ENCODE measurements around the gene TEKT5. TPM values are rescaled to one million over a fixed set of nuclear protein-coding genes. Genes with fewer than 3 reads are reported as not detected.
"Not testable (repeated sequence)": the region's sequence is repeated elsewhere in the genome, so short reads cannot be mapped to it uniquely, and the experiment has no call there.

The TEKT5 gene
- total RNA-seq, 1 donor from 2014 or later: not detected

DNA sequence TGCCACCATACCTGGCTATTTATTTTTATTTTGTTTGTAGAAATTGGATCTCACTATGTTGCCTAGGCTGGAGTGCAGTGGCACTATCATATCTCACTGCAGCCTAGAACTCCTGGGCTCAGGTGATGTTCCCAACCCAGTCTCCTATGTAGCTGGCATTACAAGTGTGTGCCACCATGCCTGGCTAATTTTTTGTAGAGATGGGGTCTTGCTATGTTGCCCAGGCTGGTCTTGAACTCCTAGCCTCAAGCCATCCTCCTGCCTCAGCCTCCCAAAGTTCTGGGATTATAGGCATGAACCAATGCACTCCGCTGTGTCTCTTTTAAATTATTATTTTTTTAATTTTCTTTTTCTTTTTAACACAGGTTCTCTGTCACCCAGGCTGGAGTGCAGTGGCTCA is 45.6 kb downstream of the TEKT5 start:
- intact Hi-C loops (cut with micrococcal nuclease); H3K4me1 Mint-ChIP-seq (ENCODE audit: low read depth); DNase-seq (ENCODE audit: low spot score); H3K9me3 Mint-ChIP-seq; H3K4me3 Mint-ChIP-seq (ENCODE audit: low read depth); H3K27ac Mint-ChIP-seq; H3K27me3 Mint-ChIP-seq (ENCODE audit: low read depth); H3K36me3 Mint-ChIP-seq (ENCODE audit: low read depth): not testable (repeated sequence)

GRCh38 chr16:10647721-10648296 is 46.9 kb downstream of the TEKT5 start:
- Mint-ChIP-seq H3K27ac (no peak overlapping the region), H3K4me1 (ENCODE audit: low read depth) (no peaks in the 10 kb centered on the region), H3K9me3 (no peaks in the 10 kb centered on the region), H3K36me3 (ENCODE audit: low read depth) (no peaks in the 10 kb centered on the region), H3K27me3 (ENCODE audit: low read depth) (no peaks in the 10 kb centered on the region), H3K4me3 (ENCODE audit: low read depth) (no peak overlapping the region)
- no peak for DNase-seq (ENCODE audit: low spot score)
- intact Hi-C loops (cut with micrococcal nuclease): no loop called here

DNA sequence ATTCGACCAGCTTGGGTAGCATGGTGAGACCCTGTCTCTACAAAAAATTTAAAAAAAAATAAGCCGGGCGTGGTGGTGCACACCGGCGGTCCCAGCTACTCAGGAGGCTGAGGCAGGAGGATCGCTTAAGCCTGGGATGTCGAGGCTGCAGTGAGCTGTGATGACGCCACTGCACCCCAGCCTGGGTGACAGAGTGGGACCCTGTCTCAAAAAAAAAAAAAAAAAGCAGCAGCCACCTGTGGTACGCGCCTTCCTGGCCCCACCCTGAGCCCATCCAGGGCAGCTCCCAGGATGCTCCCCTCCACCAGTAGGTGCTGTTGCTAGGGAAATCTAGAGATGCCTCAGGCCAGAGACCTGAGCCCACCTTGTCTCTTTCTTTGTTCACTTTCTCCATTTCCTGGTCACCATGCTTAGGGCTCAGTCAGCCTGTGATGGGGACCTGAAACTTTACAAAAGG is 47.4 kb downstream of the TEKT5 start:
- no peaks in the 10 kb centered on the region for H3K36me3 Mint-ChIP-seq (ENCODE audit: low read depth)
- H3K27ac Mint-ChIP-seq: no peak overlapping the region
- H3K9me3 Mint-ChIP-seq: no peaks in the 10 kb centered on the region
- intact Hi-C loops (cut with micrococcal nuclease): no loop called here
- no peak for DNase-seq (ENCODE audit: low spot score)
- no peaks in the 10 kb centered on the region for H3K4me1 Mint-ChIP-seq (ENCODE audit: low read depth)
- H3K4me3 Mint-ChIP-seq (ENCODE audit: low read depth): no peak overlapping the region
- no peaks in the 10 kb centered on the region for H3K27me3 Mint-ChIP-seq (ENCODE audit: low read depth)

DNA sequence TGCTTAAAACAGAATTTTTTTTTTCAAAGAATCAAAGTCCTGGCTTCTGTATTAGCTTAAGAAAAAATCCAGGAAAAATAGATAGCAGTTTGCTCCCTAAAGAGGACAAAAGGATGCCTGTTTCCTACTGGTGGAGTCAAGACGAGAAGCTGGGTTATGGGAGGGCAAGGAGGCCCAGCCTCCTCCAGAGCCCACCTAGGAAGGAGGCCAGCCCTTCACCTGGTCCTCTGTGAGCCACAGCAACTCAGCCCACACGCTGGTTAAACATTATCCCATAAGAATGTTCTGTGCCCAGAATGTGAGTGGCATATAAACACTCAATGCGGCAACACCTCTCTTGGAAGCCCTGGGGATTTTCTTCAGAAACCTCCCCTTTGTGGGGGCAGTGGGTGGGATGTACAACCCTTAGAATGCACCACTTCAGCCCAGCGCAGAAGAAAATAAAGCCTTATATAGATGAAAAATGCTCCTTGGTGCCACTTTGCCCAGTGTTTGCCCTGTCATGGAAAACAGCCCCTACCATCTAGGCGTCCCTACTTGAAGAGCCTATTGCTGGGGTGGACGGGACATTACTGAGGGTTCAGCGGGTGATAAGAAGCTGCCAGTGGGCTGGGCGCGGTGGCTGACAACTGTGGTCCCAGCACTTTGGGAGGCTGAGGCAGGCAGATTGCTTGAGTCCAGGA is 48.0 kb downstream of the TEKT5 start:
- intact Hi-C loops (cut with micrococcal nuclease): no loop called here
- H3K4me3 Mint-ChIP-seq (ENCODE audit: low read depth): no peak overlapping the region
- H3K36me3 Mint-ChIP-seq (ENCODE audit: low read depth): no peaks in the 10 kb centered on the region
- H3K27me3 Mint-ChIP-seq (ENCODE audit: low read depth): no peaks in the 10 kb centered on the region
- no peak for DNase-seq (ENCODE audit: low spot score)
- H3K4me1 Mint-ChIP-seq (ENCODE audit: low read depth): no peaks in the 10 kb centered on the region
- no peak overlapping the region for H3K27ac Mint-ChIP-seq
- no peaks in the 10 kb centered on the region for H3K9me3 Mint-ChIP-seq

GRCh38 chr16:10646228-10646580 is 48.5 kb downstream of the TEKT5 start:
- H3K27ac Mint-ChIP-seq: no peak overlapping the region
- H3K9me3 Mint-ChIP-seq: no peaks in the 10 kb centered on the region
- no peaks in the 10 kb centered on the region for H3K4me1 Mint-ChIP-seq (ENCODE audit: low read depth)
- no peak overlapping the region for H3K4me3 Mint-ChIP-seq (ENCODE audit: low read depth)
- no peaks in the 10 kb centered on the region for H3K27me3 Mint-ChIP-seq (ENCODE audit: low read depth)
- no peaks in the 10 kb centered on the region for H3K36me3 Mint-ChIP-seq (ENCODE audit: low read depth)
- intact Hi-C loops (cut with micrococcal nuclease): no loop called here
- DNase-seq (ENCODE audit: low spot score): no peak

- H3K4me3 Mint-ChIP-seq (ENCODE audit: low read depth): no peak overlapping the region
- H3K9me3 Mint-ChIP-seq: peaks cover 6% of the 10 kb centered on the region
- no peaks in the 10 kb centered on the region for H3K27me3 Mint-ChIP-seq (ENCODE audit: low read depth)
- H3K36me3 Mint-ChIP-seq (ENCODE audit: low read depth): no peaks in the 10 kb centered on the region
- intact Hi-C loops (cut with micrococcal nuclease): no loop called here
- no peaks in the 10 kb centered on the region for H3K4me1 Mint-ChIP-seq (ENCODE audit: low read depth)
- no peak overlapping the region for H3K27ac Mint-ChIP-seq
- no peak for DNase-seq (ENCODE audit: low spot score)
Observed at GRCh38 chr16:10644092-10644491, 50.6 kb downstream of the TEKT5 start.

- Mint-ChIP-seq H3K4me1 (ENCODE audit: low read depth) (no peaks in the 10 kb centered on the region), H3K27ac (no peak overlapping the region), H3K27me3 (ENCODE audit: low read depth) (no peaks in the 10 kb centered on the region), H3K9me3 (peaks cover 6% of the 10 kb centered on the region), H3K36me3 (ENCODE audit: low read depth) (no peaks in the 10 kb centered on the region), H3K4me3 (ENCODE audit: low read depth) (no peak overlapping the region)
- intact Hi-C loops (cut with micrococcal nuclease): no loop called here
- no peak for DNase-seq (ENCODE audit: low spot score)
Observed at GRCh38 chr16:10642964-10643363, 51.8 kb downstream of the TEKT5 start.

- no peak overlapping the region for H3K4me3 Mint-ChIP-seq (ENCODE audit: low read depth)
- H3K27ac Mint-ChIP-seq: no peak overlapping the region
- no peaks in the 10 kb centered on the region for H3K27me3 Mint-ChIP-seq (ENCODE audit: low read depth)
- intact Hi-C loops (cut with micrococcal nuclease): no loop called here
- no peak for DNase-seq (ENCODE audit: low spot score)
- peaks cover 6% of the 10 kb centered on the region for H3K9me3 Mint-ChIP-seq
- no peaks in the 10 kb centered on the region for H3K36me3 Mint-ChIP-seq (ENCODE audit: low read depth)
- no peaks in the 10 kb centered on the region for H3K4me1 Mint-ChIP-seq (ENCODE audit: low read depth)
Observed at GRCh38 chr16:10641953-10642949, 52.5 kb downstream of the TEKT5 start.

DNA sequence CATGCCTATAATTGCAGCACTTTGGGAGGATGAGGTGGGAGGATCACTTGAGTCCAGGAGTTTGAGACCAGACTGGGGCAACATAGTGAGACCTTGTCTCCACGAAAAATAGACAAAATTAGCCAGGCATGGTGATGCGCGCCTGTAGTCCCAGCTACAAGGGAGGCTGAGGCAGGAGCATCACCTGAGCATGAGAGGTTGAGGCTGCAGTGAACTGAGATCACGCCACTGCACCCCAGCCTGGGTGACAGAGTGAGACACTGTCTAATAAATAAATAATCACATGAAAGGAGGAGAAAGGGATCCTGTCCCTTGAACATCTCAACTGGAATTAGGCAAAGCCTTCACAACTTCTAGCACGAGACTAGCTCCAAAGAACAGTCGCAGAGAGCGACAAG is 53.2 kb downstream of the TEKT5 start:
- no peaks in the 10 kb centered on the region for H3K36me3 Mint-ChIP-seq (ENCODE audit: low read depth)

GRCh38 chr16:10640934-10641333 is 53.8 kb downstream of the TEKT5 start:
- H3K36me3 Mint-ChIP-seq (ENCODE audit: low read depth): no peaks in the 10 kb centered on the region
- H3K4me3 Mint-ChIP-seq (ENCODE audit: low read depth): no peak overlapping the region
- H3K27me3 Mint-ChIP-seq (ENCODE audit: low read depth): no peaks in the 10 kb centered on the region
- H3K9me3 Mint-ChIP-seq: peaks cover 6% of the 10 kb centered on the region
- no peaks in the 10 kb centered on the region for H3K4me1 Mint-ChIP-seq (ENCODE audit: low read depth)
- no peak overlapping the region for H3K27ac Mint-ChIP-seq
- DNase-seq (ENCODE audit: low spot score): no peak
- intact Hi-C loops (cut with micrococcal nuclease): no loop called here

More for the DNA sequence above, 53.2 kb downstream of the TEKT5 start:
- Mint-ChIP-seq H3K4me3 (ENCODE audit: low read depth) (no peak overlapping the region), H3K27ac (no peak overlapping the region), H3K27me3 (ENCODE audit: low read depth) (no peaks in the 10 kb centered on the region), H3K4me1 (ENCODE audit: low read depth) (no peaks in the 10 kb centered on the region), H3K9me3 (peaks cover 6% of the 10 kb centered on the region)
- intact Hi-C loops (cut with micrococcal nuclease): no loop called here
- DNase-seq (ENCODE audit: low spot score): no peak

- intact Hi-C loops (cut with micrococcal nuclease): no loop called here
- H3K27me3 Mint-ChIP-seq (ENCODE audit: low read depth): no peaks in the 10 kb centered on the region
- no peak overlapping the region for H3K4me3 Mint-ChIP-seq (ENCODE audit: low read depth)
- peaks cover 6% of the 10 kb centered on the region for H3K9me3 Mint-ChIP-seq
- no peak for DNase-seq (ENCODE audit: low spot score)
- no peaks in the 10 kb centered on the region for H3K4me1 Mint-ChIP-seq (ENCODE audit: low read depth)
- H3K36me3 Mint-ChIP-seq (ENCODE audit: low read depth): no peaks in the 10 kb centered on the region
- no peak overlapping the region for H3K27ac Mint-ChIP-seq
Observed at GRCh38 chr16:10638101-10638500, 56.6 kb downstream of the TEKT5 start.

DNA sequence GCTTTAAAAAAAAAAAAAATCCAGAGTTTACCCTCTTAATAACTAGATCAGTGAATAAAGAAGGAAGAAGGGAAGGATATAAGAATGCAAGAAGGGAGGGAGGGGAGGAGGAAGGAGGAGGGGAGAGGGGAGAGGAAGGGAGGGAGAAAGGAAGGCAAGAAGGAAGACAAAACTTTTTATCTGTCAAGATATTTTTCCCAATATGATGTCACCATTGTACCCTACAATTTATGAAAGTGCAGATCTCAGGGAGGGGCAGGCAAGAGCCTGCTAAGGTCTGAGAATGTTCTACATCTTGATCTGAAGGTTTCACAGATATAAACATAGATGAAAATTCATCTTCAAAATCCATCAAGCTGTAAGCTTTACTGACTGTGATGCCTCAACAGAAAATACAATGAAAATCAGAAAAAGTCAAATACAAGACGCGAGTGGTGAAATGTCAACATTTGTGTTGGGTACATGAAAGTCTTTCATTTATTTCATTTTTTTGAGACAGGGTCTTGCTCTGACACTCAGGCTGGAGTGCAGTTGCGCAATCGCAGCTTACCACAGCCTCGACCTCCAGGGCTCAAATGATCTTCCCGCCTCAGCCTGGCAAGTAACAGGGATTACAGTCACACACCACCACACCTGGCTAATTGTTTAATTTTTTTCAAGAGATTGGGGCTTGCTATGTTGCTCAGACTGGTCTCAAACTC is 57.2 kb downstream of the TEKT5 start:
- intact Hi-C loops (cut with micrococcal nuclease): no loop called here
- Mint-ChIP-seq H3K36me3 (ENCODE audit: low read depth) (no peaks in the 10 kb centered on the region), H3K27me3 (ENCODE audit: low read depth) (peaks cover under 1% of the 10 kb centered on the region), H3K27ac (no peak overlapping the region), H3K4me3 (ENCODE audit: low read depth) (no peak overlapping the region), H3K9me3 (peaks cover 6% of the 10 kb centered on the region), H3K4me1 (ENCODE audit: low read depth) (no peaks in the 10 kb centered on the region)
- DNase-seq (ENCODE audit: low spot score): no peak

Data from activated T-helper 2 cell treated with anti-CD3 and anti-CD28 coated beads, Interferon-gamma antibody, Interleukin-2, Interleukin-4, amounts not matched to agents 10 μg/mL and 5 μg/mL and 100 μg/mL, durations not matched to agents 14 hours and 24 hours and 36 hours (primary cell).